ENCODE measurements around the gene SETD1A.

- no peak for TF ChIP-seq CTCF (IDR thresholded peaks at IDR 0.05)
- TF ChIP-seq POLR2A (IDR thresholded peaks at IDR 0.05), result no peak
Measured at GRCh38 chr16:31009894-31010584, 52.5 kb downstream of the SETD1A start.

Measured in right lobe of liver (tissue), 4 donors.